IMR-90 (cell line): ENCODE measurements around the gene PRSS33. TPM values are rescaled to one million over a fixed set of nuclear protein-coding genes. Genes with fewer than 3 reads are reported as not detected.

ENCODE experiments used
- ATAC-seq: fragments of 200-7000 bp; cut with Tn5 transposase; 2 replicates; pipeline ENCODE4 v1.9.1; 2020; ENCODE audit warnings: low read depth, mild to moderate bottlenecking, moderate library complexity
- BruUV-seq: library from RNA; stranded (reverse); fragments of 400-500 nt; replicated peaks from 2 replicates; lab custom pipeline; 2021; lab: Mats Ljungman, UMichigan
- CTCF ChIA-PET: fragments of 300-600 bp; formaldehyde crosslinking; extraction: SDS; loops from one replicate; lab custom pipeline; 2021; ENCODE audit warnings: antibody characterized with exemption; lab: Yijun Ruan, JAX
- POLR2A ChIA-PET: fragments of 300-600 bp; sonication (Branson Sonifier 250); formaldehyde crosslinking; loops from one replicate; lab custom pipeline; 2022; ENCODE audit warnings: antibody characterized with exemption; ENCODE audit not compliant: unreplicated experiment; lab: Charles Lee
- DNase-seq: peaks from one replicate; pipeline ENCODE4 v3.0.0; 2013
- H2AFZ ChIP-seq: replicated peaks from 2 replicates; pipeline ENCODE3; 2013; ENCODE audit warnings: low read length, mild to moderate bottlenecking; ENCODE audit not compliant: poor library complexity
- H2AK5ac ChIP-seq: 2 replicates; pipeline ENCODE4 v1.6.1; 2013; ENCODE audit warnings: low read depth, low read length, inconsistent platforms
- H2AK9ac ChIP-seq: replicated peaks from 2 replicates; pipeline ENCODE3; 2013; ENCODE audit warnings: mild to moderate bottlenecking, low read depth, low read length, moderate library complexity; ENCODE audit not compliant: poor library complexity
- H2BK120ac ChIP-seq: 2 replicates; pipeline ENCODE4 v1.6.1; 2013; ENCODE audit warnings: low read depth, low read length, inconsistent platforms
- H2BK15ac ChIP-seq: 3 replicates; pipeline ENCODE4 v1.6.1; 2013; ENCODE audit warnings: low read depth, low read length, inconsistent platforms
- H2BK20ac ChIP-seq: 2 replicates; pipeline ENCODE4 v1.6.1; 2013; ENCODE audit warnings: low read depth, mild to moderate bottlenecking, inconsistent platforms, low read length, moderate library complexity
- H2BK5ac ChIP-seq: 2 replicates; pipeline ENCODE4 v1.6.1; 2013; ENCODE audit warnings: mild to moderate bottlenecking, low read depth, low read length, inconsistent platforms; ENCODE audit not compliant: poor library complexity, severe bottlenecking
- H3K14ac ChIP-seq: replicated peaks from 2 replicates; pipeline ENCODE4 v1.6.1; 2013; ENCODE audit warnings: low read depth, low read length, inconsistent platforms
- H3K18ac ChIP-seq: 2 replicates; pipeline ENCODE4 v1.6.1; 2013; ENCODE audit warnings: low read depth, low read length, control low read depth
- H3K23ac ChIP-seq: 2 replicates; pipeline ENCODE4 v1.6.1; 2013; ENCODE audit warnings: low read depth, low read length, inconsistent platforms
- H3K27ac ChIP-seq: 2 replicates; pipeline ENCODE4 v1.5.1; 2013; ENCODE audit warnings: mild to moderate bottlenecking, control low read depth, low read length; ENCODE audit not compliant: insufficient read depth
- H3K27me3 ChIP-seq: 2 replicates; pipeline ENCODE4 v1.6.1; 2013; ENCODE audit warnings: low read length; ENCODE audit not compliant: control insufficient read depth, insufficient read depth
- H3K36me3 ChIP-seq: 2 replicates; pipeline ENCODE4 v1.6.1; 2013; ENCODE audit warnings: low read length, mixed read lengths; ENCODE audit not compliant: control insufficient read depth, insufficient read depth
- H3K4ac ChIP-seq: 2 replicates; pipeline ENCODE4 v1.6.1; 2013; ENCODE audit warnings: low read depth, low read length, inconsistent platforms
- H3K4me1 ChIP-seq: 2 replicates; pipeline ENCODE4 v1.6.1; 2013; ENCODE audit warnings: low read length, mixed read lengths; ENCODE audit not compliant: control insufficient read depth, insufficient read depth
- H3K4me2 ChIP-seq: 2 replicates; pipeline ENCODE4 v1.6.1; 2013; ENCODE audit warnings: low read depth, mild to moderate bottlenecking, control low read depth, low read length, moderate library complexity
- H3K4me3 ChIP-seq: 2 replicates; pipeline ENCODE4 v1.5.1; 2013; ENCODE audit warnings: low read depth, mild to moderate bottlenecking, control low read depth, low read length, moderate library complexity; ENCODE audit not compliant: insufficient read depth
- H3K56ac ChIP-seq: 2 replicates; pipeline ENCODE4 v1.6.1; 2013; ENCODE audit warnings: low read length, inconsistent platforms; ENCODE audit not compliant: insufficient read depth; ENCODE audit errors: extremely low read depth
- H3K79me1 ChIP-seq, 2 experiments: 2 replicates each; pipeline ENCODE4 v1.6.1; 2013; ENCODE audit warnings: low read length in 2 of 2, inconsistent platforms in 1 of 2, low read depth in 1 of 2
- H3K9ac ChIP-seq: 2 replicates; pipeline ENCODE4 v1.6.1; 2013; ENCODE audit warnings: low read depth, low read length, control low read depth
- H3K9me1 ChIP-seq: 2 replicates; pipeline ENCODE4 v1.6.1; 2013; ENCODE audit warnings: low read length, inconsistent platforms; ENCODE audit not compliant: insufficient read depth
- H3K9me3 ChIP-seq: 2 replicates; pipeline ENCODE4 v1.6.1; 2013; ENCODE audit warnings: low read length; ENCODE audit not compliant: control insufficient read depth, insufficient read depth
- H4K20me1 ChIP-seq: 2 replicates; pipeline ENCODE4 v1.6.1; 2013; ENCODE audit warnings: low read length, inconsistent platforms; ENCODE audit not compliant: insufficient read depth
- H4K5ac ChIP-seq: 2 replicates; pipeline ENCODE4 v1.6.1; 2013; ENCODE audit warnings: mild to moderate bottlenecking, low read depth, low read length, control low read depth
- H4K8ac ChIP-seq, 2 experiments: 2 replicates each; pipeline ENCODE4 v1.6.1; 2013; ENCODE audit warnings: low read depth in 2 of 2, low read length in 2 of 2, control low read depth in 1 of 2, inconsistent platforms in 1 of 2
- H4K91ac ChIP-seq: 2 replicates; pipeline ENCODE4 v1.6.1; 2013; ENCODE audit warnings: low read depth, low read length, inconsistent platforms; ENCODE audit not compliant: insufficient read depth
- BHLHE40 ChIP-seq: fragments of 150-350 bp; IDR thresholded peaks from 2 replicates; pipeline ENCODE4 v1.6.1; 2016; ENCODE audit warnings: mild to moderate bottlenecking, low read depth, low read length
- CEBPB ChIP-seq: IDR thresholded peaks from 2 replicates; pipeline ENCODE4 v1.6.1; 2012; ENCODE audit warnings: low read depth, low read length, improper control_type of control experiment
- CHD1 ChIP-seq: IDR thresholded peaks from 2 replicates; pipeline ENCODE4 v1.6.1; 2012; ENCODE audit warnings: low read depth, low read length, improper control_type of control experiment
- CTCF ChIP-seq: conservative IDR thresholded peaks from 2 replicates; pipeline ENCODE4 v1.5.1; 2012; ENCODE audit warnings: mild to moderate bottlenecking, low read depth, low read length, improper control_type of control experiment
- FOS ChIP-seq: fragments of 150-350 bp; IDR thresholded peaks from 2 replicates; pipeline ENCODE4 v1.6.1; 2016; ENCODE audit warnings: low read depth, low read length
- MAFK ChIP-seq: IDR thresholded peaks from 2 replicates; pipeline ENCODE4 v1.6.1; 2012; ENCODE audit warnings: low read depth, low read length, improper control_type of control experiment
- MAZ ChIP-seq: IDR thresholded peaks from 2 replicates; pipeline ENCODE4 v1.6.1; 2012; ENCODE audit warnings: low read depth, mild to moderate bottlenecking, low read length, improper control_type of control experiment, moderate library complexity, borderline replicate concordance
- MXI1 ChIP-seq: IDR thresholded peaks from 2 replicates; pipeline ENCODE4 v1.6.1; 2012; ENCODE audit warnings: low read depth, mild to moderate bottlenecking, low read length, moderate library complexity, borderline replicate concordance
- NFE2L2 ChIP-seq: fragments of 150-350 bp; IDR thresholded peaks from 2 replicates; pipeline ENCODE4 v1.6.1; 2016; ENCODE audit warnings: low read depth, mild to moderate bottlenecking, low read length
- POLR2A ChIP-seq: IDR thresholded peaks from 2 replicates; pipeline ENCODE4 v1.6.1; 2012; ENCODE audit warnings: mild to moderate bottlenecking, low read depth, low read length
- RAD21 ChIP-seq: IDR thresholded peaks from 2 replicates; pipeline ENCODE4 v1.6.1; 2012; ENCODE audit warnings: low read length, improper control_type of control experiment
- RCOR1 ChIP-seq: IDR thresholded peaks from 2 replicates; pipeline ENCODE4 v1.6.1; 2012; ENCODE audit warnings: mild to moderate bottlenecking, low read length, improper control_type of control experiment; ENCODE audit not compliant: insufficient replicate concordance
- RFX5 ChIP-seq: IDR thresholded peaks from 2 replicates; pipeline ENCODE4 v1.8.0; 2012; ENCODE audit warnings: low read depth, mild to moderate bottlenecking, low read length, moderate library complexity
- SMC3 ChIP-seq: fragments of 150-350 bp; IDR thresholded peaks from 2 replicates; pipeline ENCODE4 v1.6.1; 2016; ENCODE audit warnings: low read depth, mild to moderate bottlenecking, antibody characterized with exemption, low read length, moderate library complexity
- USF2 ChIP-seq: fragments of 150-350 bp; IDR thresholded peaks from 2 replicates; pipeline ENCODE4 v1.6.1; 2017; ENCODE audit warnings: mild to moderate bottlenecking, antibody characterized with exemption, low read length, low read depth
- WGBS, 2 experiments: methylation state at CpG; one replicate each; pipeline versions ENCODE4 v1.1.5 to v1.1.7; 2013; ENCODE audit warnings: missing lambda C conversion rate in 2 of 2; ENCODE audit not compliant: insufficient read length in 1 of 2; ENCODE audit errors: extremely low coverage in 2 of 2; 5-methylcytosine and 5-hydroxymethylcytosine counted together
- dilution Hi-C: fragments of 300-500 bp; cut with HindIII; formaldehyde crosslinking; loops from one replicate; pipeline ENCODE4 v1.14.3; 2018; ENCODE audit warnings: low sequenced_read_pairs; ENCODE audit not compliant: unreplicated experiment
- in situ Hi-C: fragments of 300-500 bp; cut with MboI; formaldehyde crosslinking; loops from 3 replicates; pipeline ENCODE4 v1.14.3; 2019; ENCODE audit warnings: low sequenced_read_pairs, inconsistent platforms, mixed read lengths
- intact Hi-C: fragments of 100-400 bp; cut with micrococcal nuclease; formaldehyde crosslinking; loops from 2 replicates; pipeline ENCODE4 v1.10.0; 2022
- polyA plus RNA-seq, 3 experiments: library from polyadenylated mRNA; depleted of rRNA; stranded (reverse); fragments of >200 nt; gene quantifications; 2 replicates each; pipeline ENCODE4 v1.2.3, GENCODE V29; 2012; ENCODE audit warnings: low replicate concordance in 1 of 3
- total RNA-seq: library from RNA; depleted of rRNA; stranded (reverse); fragments of >200 nt; gene quantifications from 2 replicates; pipeline ENCODE4 v1.2.3, GENCODE V29; 2012
- TF ChIP-seq, protein P1 (sequence below): fragments of 150-350 bp; IDR thresholded peaks from 2 replicates; pipeline ENCODE4 v1.6.1; 2016; ENCODE audit warnings: low read depth, mild to moderate bottlenecking, low read length, moderate library complexity, borderline replicate concordance

The PRSS33 gene
- total and polyA plus RNA-seq, 2 of the 4 experiments (the other 2 are of a cell fraction), result not detected

DNA sequence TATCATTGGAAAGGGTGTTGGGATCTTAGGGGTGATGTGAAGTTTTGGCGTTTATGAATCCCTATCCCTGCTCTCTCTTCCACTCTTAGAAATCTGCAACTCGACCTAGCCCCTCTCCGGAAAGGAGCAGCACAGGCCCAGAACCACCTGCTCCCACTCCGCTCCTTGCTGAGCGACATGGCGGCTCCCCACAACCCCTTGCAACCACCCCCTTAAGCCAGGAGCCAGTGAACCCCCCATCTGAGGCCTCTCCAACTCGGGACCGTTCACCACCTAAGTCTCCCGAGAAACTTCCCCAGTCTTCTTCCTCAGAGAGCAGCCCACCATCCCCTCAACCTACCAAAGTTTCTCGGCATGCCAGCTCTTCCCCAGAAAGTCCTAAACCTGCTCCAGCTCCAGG is 25.9 kb downstream of the PRSS33 start:
- Histone ChIP-seq H4K20me1 (peaks cover 81% of the 10 kb centered on the region), H3K14ac (no peak overlapping the region), H4K8ac (no peak overlapping the region), H3K27me3 (no peaks in the 10 kb centered on the region), H4K5ac (no peak overlapping the region), H4K91ac (no peak overlapping the region), H3K4me3 (no peak overlapping the region), H3K4me1 (no peaks in the 10 kb centered on the region), H2AK5ac (no peak overlapping the region), H3K27ac (no peak overlapping the region), H3K18ac (no peak overlapping the region), H2BK5ac (no peak overlapping the region), H3K4ac (no peak overlapping the region), H2BK20ac (no peak overlapping the region), H3K23ac (no peak overlapping the region), H2AFZ (no peak overlapping the region), H3K9ac (no peak overlapping the region), H2BK120ac (no peak overlapping the region), H3K79me1 (peaks cover 55 to 91% of the 10 kb centered on the region in 2 experiments), H3K9me3 (no peaks in the 10 kb centered on the region; the same call in 1 of the 2 replicates), H3K9me1 (peaks cover 6% of the 10 kb centered on the region), H2BK15ac (no peak overlapping the region), H3K56ac (no peak overlapping the region), H2AK9ac (no peak overlapping the region), H3K36me3 (peaks cover 86% of the 10 kb centered on the region), H3K4me2 (no peak overlapping the region)
- POLR2A ChIA-PET, result no interaction called here
- dilution Hi-C loops, result no loop called here
- DNase-seq, result no peak
- no TSS peak for BruUV-seq
- 100% methylated on average over 7 of the region's 10 CpGs; no CpG with 5 or more reads in 1 of the 2 experiments for WGBS, 2 experiments
- no peak for ATAC-seq
- CTCF ChIA-PET, result no interaction called here
- in situ Hi-C loops, result no loop called here
- intact Hi-C loops, result no loop called here
- TF ChIP-seq CHD1 (no peak), RFX5 (no peak), MAFK (no peak), MXI1 (no peak), POLR2A (no peak), SMC3 (no peak), USF2 (no peak), BHLHE40 (no peak), RCOR1 (no peak), NFE2L2 (no peak), CTCF (no peak), RAD21 (no peak), FOS (no peak), CEBPB (no peak), MAZ (no peak)
- TF ChIP-seq, protein P1, sequence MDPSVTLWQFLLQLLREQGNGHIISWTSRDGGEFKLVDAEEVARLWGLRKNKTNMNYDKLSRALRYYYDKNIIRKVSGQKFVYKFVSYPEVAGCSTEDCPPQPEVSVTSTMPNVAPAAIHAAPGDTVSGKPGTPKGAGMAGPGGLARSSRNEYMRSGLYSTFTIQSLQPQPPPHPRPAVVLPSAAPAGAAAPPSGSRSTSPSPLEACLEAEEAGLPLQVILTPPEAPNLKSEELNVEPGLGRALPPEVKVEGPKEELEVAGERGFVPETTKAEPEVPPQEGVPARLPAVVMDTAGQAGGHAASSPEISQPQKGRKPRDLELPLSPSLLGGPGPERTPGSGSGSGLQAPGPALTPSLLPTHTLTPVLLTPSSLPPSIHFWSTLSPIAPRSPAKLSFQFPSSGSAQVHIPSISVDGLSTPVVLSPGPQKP, result no peak
